Erythroblast (primary cell): ENCODE data around the gene GPATCH4.
"Not testable (repeated sequence)": the region's sequence is repeated elsewhere in the genome, so short reads cannot be mapped to it uniquely, and the experiment has no call there.

Source experiments
- DNase-seq, 2 experiments: peaks; one replicate each; lab custom pipeline; 2025; lab: John Stamatoyannopoulos, UW
- GATA1 ChIP-seq: IDR thresholded peaks from 2 replicates; pipeline ENCODE4 v1.6.1; 2011; ENCODE audit warnings: low read depth, mild to moderate bottlenecking, control low read depth, low read length, moderate library complexity
- POLR2A ChIP-seq: IDR thresholded peaks from 2 replicates; pipeline ENCODE4 v1.6.1; 2011; ENCODE audit warnings: mild to moderate bottlenecking, low read length

The GPATCH4 gene

GRCh38 chr1:156640842-156641706 lies 39.8 kb upstream of the GPATCH4 start:
- TF ChIP-seq GATA1 (no peak), POLR2A (no peak)
- no peak for DNase-seq

DNA sequence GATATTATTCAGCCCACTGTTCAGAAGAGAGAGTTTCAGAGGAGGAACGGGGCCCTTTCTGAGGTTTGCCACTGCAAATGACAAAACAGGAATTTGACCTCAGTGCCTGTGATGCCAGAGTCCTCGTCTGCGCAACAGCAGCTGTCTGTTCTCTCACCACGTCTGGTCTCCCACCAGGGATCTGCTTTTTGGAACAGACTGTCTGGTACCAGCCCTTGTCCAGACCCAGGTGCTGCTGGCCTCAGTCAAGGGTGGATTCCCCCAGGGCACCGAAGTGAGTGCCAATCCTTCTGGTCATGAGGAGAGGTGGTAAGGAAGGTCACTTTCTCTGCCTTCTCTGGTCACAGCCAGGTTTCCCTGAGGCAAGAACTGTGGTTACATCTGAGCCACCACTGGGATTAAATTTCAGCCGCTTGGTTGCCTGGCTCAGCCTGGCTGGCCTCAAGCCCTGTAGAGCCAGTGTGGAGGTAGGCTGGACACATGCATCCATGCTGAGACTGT lies 38.4 kb upstream of the GPATCH4 start:
- DNase-seq = no peak
- TF ChIP-seq GATA1 (no peak), POLR2A (no peak)

- DNase-seq = no peak
- TF ChIP-seq GATA1 = no peak
- TF ChIP-seq POLR2A = no peak
Observed at GRCh38 chr1:156638189-156638985, 37.1 kb upstream of the GPATCH4 start.

GRCh38 chr1:156632355-156632754 lies 31.1 kb upstream of the GPATCH4 start:
- DNase-seq = no peak
- no peak for TF ChIP-seq GATA1
- no peak for TF ChIP-seq POLR2A

- not testable (repeated sequence) for DNase-seq
Observed at GRCh38 chr1:156631152-156631551, 29.9 kb upstream of the GPATCH4 start.

DNA sequence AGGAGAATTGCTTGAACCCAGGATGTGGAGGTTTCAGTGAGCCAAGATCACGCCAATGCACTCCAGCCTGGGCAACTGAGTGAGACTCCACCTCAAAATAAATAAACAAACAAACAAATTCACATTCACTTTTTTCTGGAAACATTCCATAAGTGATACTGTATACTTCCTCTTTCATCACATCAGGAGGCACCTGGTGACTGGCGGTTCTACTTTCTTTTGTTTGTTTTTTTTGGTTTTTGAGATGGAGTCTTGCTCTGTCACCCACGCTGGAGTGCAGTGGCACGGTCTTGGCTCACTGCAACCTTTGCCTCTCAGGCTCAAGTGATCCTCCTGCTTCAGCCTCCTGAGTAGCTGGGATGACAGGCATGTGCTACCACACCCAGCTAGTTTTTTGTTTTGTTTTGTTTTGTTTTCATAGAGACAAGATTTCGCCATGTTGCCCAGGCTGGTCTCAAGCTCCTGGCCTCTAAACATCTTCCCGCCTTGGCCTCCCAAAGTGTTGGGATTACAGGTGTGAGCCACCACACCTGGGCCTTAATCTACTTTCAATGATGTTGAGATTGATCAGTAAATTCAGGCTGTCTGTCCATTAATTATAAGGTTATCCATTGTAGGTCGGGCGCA lies 28.7 kb upstream of the GPATCH4 start:
- no peak for TF ChIP-seq GATA1
- no peak for TF ChIP-seq POLR2A
- no peak for DNase-seq

GRCh38 chr1:156627313-156627880 lies 26.1 kb upstream of the GPATCH4 start:
- peak; percentile 39 to 63 for DNase-seq
- TF ChIP-seq POLR2A (no peak), GATA1 (no peak)

- no peak for TF ChIP-seq POLR2A
- TF ChIP-seq GATA1 = no peak
- DNase-seq = no peak
Observed at GRCh38 chr1:156626079-156626438, 24.8 kb upstream of the GPATCH4 start.

DNA sequence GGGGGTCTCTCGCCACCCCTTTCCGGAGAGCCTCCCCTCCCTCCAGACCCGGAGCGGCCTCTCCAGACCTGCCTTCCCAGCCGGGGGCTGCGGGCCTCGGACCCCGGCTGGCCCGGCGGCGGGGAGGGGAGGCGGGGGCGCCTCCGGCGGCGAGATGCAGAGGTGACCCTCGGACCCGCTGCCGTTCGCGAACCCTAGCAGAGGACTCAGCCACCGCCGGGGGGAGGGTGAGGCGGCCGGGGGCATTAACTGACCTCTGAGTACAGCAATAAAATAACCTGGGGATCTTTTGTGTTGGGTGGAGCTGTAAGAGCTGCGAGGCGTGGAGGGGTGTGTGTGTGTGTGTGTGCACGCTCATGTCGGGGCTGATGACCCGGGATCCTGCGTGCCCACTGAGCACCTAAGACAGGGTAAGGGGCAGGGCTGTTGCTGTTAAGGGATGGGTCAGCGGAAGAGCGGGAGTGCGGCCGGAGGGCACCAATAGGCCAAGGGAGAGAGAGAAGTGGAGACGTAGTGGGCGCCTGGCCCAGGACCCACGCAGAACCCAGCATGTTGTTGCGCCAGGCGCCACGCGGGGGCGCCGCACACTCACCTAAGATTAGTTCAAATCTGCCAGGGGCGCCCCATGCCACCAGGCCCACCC lies 24.3 kb upstream of the GPATCH4 start:
- DNase-seq = peak; percentile 44 to 72
- TF ChIP-seq GATA1 (no peak), POLR2A (no peak)

- no peak for TF ChIP-seq GATA1
- TF ChIP-seq POLR2A = no peak
- no peak for DNase-seq
Observed at GRCh38 chr1:156624814-156625435, 23.6 kb upstream of the GPATCH4 start.

DNA sequence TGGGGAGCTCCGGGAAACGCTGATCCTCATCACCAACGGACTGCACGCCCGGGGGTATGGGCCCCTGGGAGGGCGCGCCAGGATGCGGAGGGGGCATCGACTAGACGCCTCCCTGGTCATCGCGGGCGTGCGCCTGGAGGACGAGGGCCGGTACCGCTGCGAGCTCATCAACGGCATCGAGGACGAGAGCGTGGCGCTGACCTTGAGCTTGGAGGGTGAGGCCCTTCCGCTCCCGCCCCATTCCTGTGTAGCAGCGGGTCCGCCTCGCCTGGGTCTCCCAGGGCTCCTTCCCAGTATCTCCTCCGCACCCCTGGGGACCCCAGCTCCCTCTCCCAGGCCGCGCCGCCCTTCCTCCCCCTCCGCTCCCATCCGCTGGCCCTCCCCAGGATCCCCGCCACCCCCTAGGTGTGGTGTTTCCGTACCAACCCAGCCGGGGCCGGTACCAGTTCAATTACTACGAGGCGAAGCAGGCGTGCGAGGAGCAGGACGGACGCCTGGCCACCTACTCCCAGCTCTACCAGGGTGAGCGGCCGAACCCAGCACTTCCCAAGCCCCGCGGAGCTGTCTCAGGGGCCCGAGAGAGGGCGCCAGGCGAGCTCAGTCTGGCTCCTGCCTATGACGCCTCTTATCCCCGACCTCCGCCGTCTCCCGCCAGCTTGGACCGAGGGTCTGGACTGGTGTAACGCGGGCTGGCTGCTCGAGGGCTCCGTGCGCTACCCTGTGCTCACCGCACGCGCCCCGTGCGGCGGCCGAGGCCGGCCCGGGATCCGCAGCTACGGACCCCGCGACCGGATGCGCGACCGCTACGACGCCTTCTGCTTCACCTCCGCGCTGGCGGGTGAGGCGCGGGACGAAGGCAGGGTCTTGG lies 22.9 kb upstream of the GPATCH4 start:
- peak; percentile 37 to 40 for DNase-seq
- no peak for TF ChIP-seq GATA1
- TF ChIP-seq POLR2A = no peak
